ENCODE measurements around the gene HDAC9. TPM values are rescaled to one million over a fixed set of nuclear protein-coding genes. Genes with fewer than 3 reads are reported as not detected.

The HDAC9 gene
- total RNA-seq, 1 experiment from 2014 or later, result 31.9 TPM

DNA sequence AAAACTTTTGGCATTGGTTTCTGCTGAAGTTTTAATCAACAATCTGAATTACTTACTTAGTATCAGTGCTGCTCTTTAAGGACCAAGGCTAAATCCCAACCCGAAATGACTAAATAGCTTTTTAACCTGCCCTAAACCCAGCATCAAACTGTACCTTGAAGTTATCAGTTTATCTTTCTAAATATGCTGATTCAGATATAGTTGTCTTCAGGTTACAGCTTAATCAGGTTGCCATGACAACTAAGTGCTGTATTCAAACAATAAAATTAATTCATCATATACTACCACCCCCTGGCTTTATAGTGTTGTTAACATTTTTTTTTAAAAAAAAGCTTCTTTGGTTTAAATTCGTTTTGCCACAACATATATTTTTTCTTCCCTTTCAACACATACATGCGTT, 382.3 kb downstream of the HDAC9 start:
- BruUV-seq (replicated peaks), result no TSS peak
- Histone ChIP-seq H3K36me3 (ENCODE audit: insufficient read depth, low read length, poor library complexity, severe bottlenecking) (no peaks in the 10 kb centered on the region), H3K27ac (ENCODE audit: low read depth, low read length, poor library complexity, severe bottlenecking) (no peak overlapping the region), H3K27me3 (replicated peaks; ENCODE audit: insufficient read depth, low read depth, low read length, poor library complexity) (no peaks in the 10 kb centered on the region), H3K4me1 (ENCODE audit: insufficient read depth, low read length, poor library complexity, severe bottlenecking) (peaks cover 4% of the 10 kb centered on the region), H3K9me3 (ENCODE audit: low read depth, low read length, poor library complexity, severe bottlenecking) (no peaks in the 10 kb centered on the region), H3K4me3 (ENCODE audit: low read depth, low read length, poor library complexity, severe bottlenecking) (no peak overlapping the region)
- POLR2A ChIA-PET (ENCODE audit: low non-redundant PET), result no interaction called here
- intact Hi-C loops (cut with micrococcal nuclease; ENCODE audit: unreplicated experiment), result no loop called here
- CTCF ChIA-PET, result no interaction called here
- no peak for DNase-seq (ENCODE audit: low spot score)
- no peak for TF ChIP-seq EZH2 (IDR thresholded peaks at IDR 0.05; ENCODE audit: borderline replicate concordance, low read depth, low read length, poor library complexity, severe bottlenecking)
- TF ChIP-seq, protein P1, sequence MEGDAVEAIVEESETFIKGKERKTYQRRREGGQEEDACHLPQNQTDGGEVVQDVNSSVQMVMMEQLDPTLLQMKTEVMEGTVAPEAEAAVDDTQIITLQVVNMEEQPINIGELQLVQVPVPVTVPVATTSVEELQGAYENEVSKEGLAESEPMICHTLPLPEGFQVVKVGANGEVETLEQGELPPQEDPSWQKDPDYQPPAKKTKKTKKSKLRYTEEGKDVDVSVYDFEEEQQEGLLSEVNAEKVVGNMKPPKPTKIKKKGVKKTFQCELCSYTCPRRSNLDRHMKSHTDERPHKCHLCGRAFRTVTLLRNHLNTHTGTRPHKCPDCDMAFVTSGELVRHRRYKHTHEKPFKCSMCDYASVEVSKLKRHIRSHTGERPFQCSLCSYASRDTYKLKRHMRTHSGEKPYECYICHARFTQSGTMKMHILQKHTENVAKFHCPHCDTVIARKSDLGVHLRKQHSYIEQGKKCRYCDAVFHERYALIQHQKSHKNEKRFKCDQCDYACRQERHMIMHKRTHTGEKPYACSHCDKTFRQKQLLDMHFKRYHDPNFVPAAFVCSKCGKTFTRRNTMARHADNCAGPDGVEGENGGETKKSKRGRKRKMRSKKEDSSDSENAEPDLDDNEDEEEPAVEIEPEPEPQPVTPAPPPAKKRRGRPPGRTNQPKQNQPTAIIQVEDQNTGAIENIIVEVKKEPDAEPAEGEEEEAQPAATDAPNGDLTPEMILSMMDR (conservative IDR thresholded peaks at IDR 0.05; ENCODE audit: low read depth, low read length), result no peak

DNA sequence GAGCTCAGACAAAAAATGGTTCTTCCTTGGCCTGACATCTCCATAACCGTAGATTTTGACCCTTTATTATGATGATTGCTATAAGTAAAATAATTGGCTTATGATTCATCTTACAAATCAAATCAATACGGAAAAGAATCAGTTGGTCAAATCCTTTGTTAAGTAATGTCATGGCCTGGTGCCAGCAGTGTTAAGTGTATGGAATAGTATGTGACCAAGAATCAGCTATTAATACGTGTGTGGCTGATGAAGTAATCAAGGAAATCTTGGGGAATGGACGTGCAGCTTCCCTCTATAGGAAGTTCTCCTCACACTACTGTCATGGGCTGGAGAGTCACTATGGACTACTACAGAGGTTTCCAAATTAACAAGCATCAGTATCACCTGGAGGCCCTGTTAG, 391.3 kb downstream of the HDAC9 start:
- Histone ChIP-seq H3K36me3 (ENCODE audit: insufficient read depth, low read length, poor library complexity, severe bottlenecking) (no peaks in the 10 kb centered on the region), H3K4me3 (ENCODE audit: low read depth, low read length, poor library complexity, severe bottlenecking) (no peak overlapping the region), H3K4me1 (ENCODE audit: insufficient read depth, low read length, poor library complexity, severe bottlenecking) (peaks cover 20% of the 10 kb centered on the region), H3K27me3 (replicated peaks; ENCODE audit: insufficient read depth, low read depth, low read length, poor library complexity) (peaks cover 4% of the 10 kb centered on the region), H3K9me3 (ENCODE audit: low read depth, low read length, poor library complexity, severe bottlenecking) (no peaks in the 10 kb centered on the region), H3K27ac (ENCODE audit: low read depth, low read length, poor library complexity, severe bottlenecking) (no peak overlapping the region)
- POLR2A ChIA-PET (ENCODE audit: low non-redundant PET), result no interaction called here
- TF ChIP-seq, protein P1 (conservative IDR thresholded peaks at IDR 0.05; ENCODE audit: low read depth, low read length), result no peak
- TF ChIP-seq EZH2 (IDR thresholded peaks at IDR 0.05; ENCODE audit: borderline replicate concordance, low read depth, low read length, poor library complexity, severe bottlenecking), result no peak
- intact Hi-C loops (cut with micrococcal nuclease; ENCODE audit: unreplicated experiment), result no loop called here
- DNase-seq (ENCODE audit: low spot score), result no peak
- BruUV-seq (replicated peaks), result no TSS peak
- CTCF ChIA-PET, result no interaction called here

DNA sequence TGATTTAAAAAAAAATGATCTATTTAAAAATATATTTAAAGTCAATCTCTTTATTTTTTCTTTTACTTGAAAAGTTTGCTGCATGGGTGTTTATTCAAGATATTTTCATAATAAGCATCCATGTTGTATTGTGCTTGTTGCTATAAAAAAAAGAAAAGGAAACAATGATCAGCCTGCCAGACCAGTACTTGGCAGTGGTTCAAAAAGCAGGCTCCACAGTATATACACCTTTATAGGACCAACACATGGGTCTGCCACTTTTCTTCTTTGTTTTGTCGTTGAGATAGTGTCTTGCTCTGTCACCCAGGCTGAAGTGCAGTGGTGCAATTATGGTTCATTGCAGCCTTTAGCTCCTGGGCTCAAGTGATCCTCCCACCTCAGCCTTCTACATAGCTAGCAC, 393.9 kb downstream of the HDAC9 start:
- H3K9me3 ChIP-seq (ENCODE audit: low read depth, low read length, poor library complexity, severe bottlenecking), result no peaks in the 10 kb centered on the region
- no peak for TF ChIP-seq EZH2 (IDR thresholded peaks at IDR 0.05; ENCODE audit: borderline replicate concordance, low read depth, low read length, poor library complexity, severe bottlenecking)
- TF ChIP-seq, protein P1 (conservative IDR thresholded peaks at IDR 0.05; ENCODE audit: low read depth, low read length), result no peak
- no peak overlapping the region for H3K27ac ChIP-seq (ENCODE audit: low read depth, low read length, poor library complexity, severe bottlenecking)
- peaks cover 26% of the 10 kb centered on the region for H3K27me3 ChIP-seq (replicated peaks; ENCODE audit: insufficient read depth, low read depth, low read length, poor library complexity)
- H3K4me3 ChIP-seq (ENCODE audit: low read depth, low read length, poor library complexity, severe bottlenecking), result no peak overlapping the region
- ChIA-PET CTCF (no interaction called here), POLR2A (ENCODE audit: low non-redundant PET) (no interaction called here)
- no TSS peak for BruUV-seq (replicated peaks)
- intact Hi-C loops (cut with micrococcal nuclease; ENCODE audit: unreplicated experiment), result no loop called here
- no peak for DNase-seq (ENCODE audit: low spot score)
- H3K4me1 ChIP-seq (ENCODE audit: insufficient read depth, low read length, poor library complexity, severe bottlenecking), result peaks cover 20% of the 10 kb centered on the region
- H3K36me3 ChIP-seq (ENCODE audit: insufficient read depth, low read length, poor library complexity, severe bottlenecking), result no peaks in the 10 kb centered on the region
